A673 (cell line): ENCODE measurements around the gene TRIM46.
"Not testable (repeated sequence)": the region's sequence is repeated elsewhere in the genome, so short reads cannot be mapped to it uniquely, and the experiment has no call there.

Experiments
- CTCF ChIP-seq: fragments of 300-800, 200-600 bp; sonication (generic); conservative IDR thresholded peaks from 2 replicates; pipeline ENCODE4 v1.5.1; 2017; ENCODE audit warnings: low read depth, mild to moderate bottlenecking, antibody characterized with exemption, low read length, moderate library complexity, mixed read lengths
- EZH2 ChIP-seq: fragments of 200-600 bp; sonication (generic); IDR thresholded peaks from 2 replicates; pipeline ENCODE4 v1.6.1; 2017; ENCODE audit warnings: borderline replicate concordance, low read depth, mild to moderate bottlenecking, mixed read lengths, antibody characterized with exemption, low read length; ENCODE audit not compliant: poor library complexity, severe bottlenecking

GRCh38 chr1:155232001-155232978, 58.6 kb downstream of the TRIM46 start:
- TF ChIP-seq CTCF, EZH2: not testable (repeated sequence)
